NCI-H1048 (cell line): ENCODE measurements around the gene WDR54.
"Not testable (repeated sequence)": the region's sequence is repeated elsewhere in the genome, so short reads cannot be mapped to it uniquely, and the experiment has no call there.

Experiments used
- DNase-seq: peaks from one replicate; lab custom pipeline; 2025; lab: John Stamatoyannopoulos, UW

The WDR54 gene

DNA sequence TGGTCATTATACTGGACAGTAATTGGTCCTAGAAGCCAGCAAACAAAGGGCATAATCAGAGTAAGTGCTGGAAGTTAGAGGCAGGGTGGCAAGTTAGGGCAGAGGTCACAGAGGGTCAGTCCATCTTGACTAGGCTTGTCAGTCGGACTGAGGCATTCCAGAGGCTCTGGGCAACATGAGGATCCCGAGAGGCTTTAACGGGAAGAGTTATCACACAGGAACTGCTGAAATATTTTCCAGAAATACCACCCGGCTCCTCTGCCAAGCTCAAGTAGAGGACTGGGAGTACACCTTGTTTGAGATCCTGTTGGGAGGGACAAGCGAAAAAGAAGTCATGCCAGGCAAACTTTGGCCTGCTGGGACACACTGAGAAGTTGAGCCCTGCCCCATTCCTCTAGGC is 13.8 kb upstream of the WDR54 start:
- no peak for DNase-seq

DNA sequence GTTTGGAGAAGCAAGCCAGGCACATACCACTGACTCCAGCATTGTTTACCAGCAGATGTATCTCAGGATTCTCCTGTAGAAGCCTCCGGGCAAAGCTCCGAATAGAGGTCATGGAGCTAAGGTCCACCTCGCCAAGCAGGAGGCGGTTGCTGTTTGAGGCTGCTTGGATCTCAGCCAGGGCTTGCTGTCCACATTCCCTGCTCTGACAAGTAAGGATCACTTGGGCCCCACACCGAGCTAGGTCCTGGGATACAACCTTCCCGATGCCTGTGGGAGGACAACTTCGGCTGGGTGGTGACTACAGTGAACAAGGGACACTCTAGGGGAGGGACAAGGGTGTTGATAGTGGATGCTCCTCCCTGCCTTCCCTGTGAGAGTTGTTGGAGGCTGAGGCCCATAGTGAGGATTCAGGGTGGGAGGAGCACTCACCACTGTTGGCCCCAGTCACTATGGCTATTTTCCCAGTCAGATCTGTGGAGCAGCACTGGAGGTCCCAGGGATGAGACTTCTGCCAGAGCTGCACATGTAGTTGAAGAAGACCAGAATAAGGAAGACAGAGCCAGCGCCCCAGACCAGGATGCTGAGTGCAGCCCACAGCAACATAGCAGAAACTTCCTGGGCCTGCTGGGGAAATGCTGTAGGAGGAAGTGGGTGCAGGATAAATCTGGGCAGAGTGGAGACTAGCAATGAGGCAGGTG is 8.4 kb upstream of the WDR54 start:
- DNase-seq = no peak

DNA sequence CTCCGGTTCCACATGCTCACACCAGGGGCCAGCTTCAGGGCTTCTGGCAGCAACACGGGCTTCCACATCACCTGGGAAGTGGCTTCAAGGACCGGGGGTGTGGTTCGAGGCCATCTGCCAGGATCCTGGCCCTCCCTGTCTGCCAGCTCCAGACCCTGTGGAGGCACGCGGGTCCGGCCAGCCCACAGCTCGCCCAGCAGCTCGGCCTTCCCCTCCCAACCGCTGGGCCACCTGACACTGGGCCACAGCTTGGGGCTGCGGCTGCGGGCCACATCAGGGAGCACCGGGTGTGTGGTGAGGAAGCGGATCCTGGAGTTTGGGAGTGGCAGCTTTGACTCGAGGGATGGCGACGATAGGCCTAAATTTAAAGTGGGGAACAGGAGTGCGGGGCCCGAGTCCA is 7.1 kb upstream of the WDR54 start:
- DNase-seq = no peak

DNA sequence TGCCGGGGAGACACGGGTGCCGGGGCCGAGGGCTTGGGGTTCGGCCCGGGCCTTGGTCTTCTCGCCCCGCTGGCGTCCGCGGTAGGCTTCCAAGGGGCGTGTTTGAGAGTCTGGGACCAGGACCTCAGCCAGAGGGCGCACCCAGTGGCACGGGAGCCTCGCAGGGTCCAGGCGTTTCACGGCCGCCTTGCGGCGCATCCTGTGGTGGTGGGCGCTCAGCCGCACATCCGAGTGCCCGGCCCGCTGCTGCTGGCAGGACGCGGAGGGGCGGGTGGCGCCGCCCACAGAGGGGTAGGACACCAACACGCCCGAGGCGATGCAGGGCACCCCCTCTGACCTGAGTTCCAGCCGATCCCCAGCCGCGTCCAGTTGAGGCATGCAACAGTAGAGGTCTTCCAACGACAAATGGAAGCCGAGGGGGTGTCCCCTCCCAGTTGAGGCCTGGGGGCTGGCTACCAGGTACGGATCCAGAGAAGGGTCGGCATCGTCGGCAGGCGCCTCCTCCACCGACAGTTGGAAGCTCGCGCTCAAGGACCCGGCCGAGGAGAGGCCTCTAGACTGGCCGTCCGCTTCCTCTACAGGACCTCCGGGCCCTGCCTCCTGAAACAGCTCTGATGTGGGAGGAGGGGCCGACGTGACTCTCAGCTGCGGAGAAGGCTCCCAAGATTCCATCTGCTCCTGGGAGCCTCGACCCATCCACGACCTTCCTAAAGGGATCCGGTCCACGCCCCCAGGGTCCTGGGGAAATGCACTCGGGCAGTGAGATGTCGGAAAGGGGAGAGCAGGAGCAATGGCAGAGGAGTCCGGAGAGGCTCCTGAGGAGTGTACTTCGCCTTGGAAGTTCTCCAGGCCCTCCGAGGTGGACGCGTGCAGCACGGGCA is 6.4 kb upstream of the WDR54 start:
- DNase-seq = no peak

DNA sequence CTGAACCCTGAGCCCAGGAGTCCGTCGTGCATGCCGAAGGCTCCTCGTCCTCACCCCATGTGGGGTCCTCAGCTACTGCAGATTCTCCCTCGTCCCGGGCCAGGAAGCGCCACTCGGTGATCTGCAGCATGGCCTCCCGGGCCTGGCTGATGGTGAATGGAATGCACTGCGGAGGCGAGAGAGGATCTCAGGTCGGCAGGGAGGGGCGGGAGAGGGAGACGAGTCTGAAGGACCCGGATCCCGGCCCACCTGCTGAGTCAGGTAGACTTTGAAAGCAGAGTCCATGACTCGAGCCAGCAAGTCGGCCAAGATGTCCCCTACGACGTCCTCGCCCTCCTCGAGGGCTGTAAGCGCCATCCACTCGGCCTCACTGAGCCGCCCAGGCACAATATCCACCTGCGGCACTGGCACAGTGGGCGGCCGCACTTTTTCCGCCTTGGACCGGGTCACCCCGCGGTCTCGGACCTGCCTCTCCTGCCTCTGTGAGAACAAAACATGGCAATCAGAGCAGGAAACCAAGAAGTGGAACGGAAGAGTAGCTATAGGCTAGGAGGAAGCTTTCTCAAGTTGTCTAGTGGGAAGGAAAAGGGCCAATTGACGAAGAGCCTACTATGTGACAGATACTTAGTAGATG is 5.7 kb upstream of the WDR54 start:
- no peak for DNase-seq

DNA sequence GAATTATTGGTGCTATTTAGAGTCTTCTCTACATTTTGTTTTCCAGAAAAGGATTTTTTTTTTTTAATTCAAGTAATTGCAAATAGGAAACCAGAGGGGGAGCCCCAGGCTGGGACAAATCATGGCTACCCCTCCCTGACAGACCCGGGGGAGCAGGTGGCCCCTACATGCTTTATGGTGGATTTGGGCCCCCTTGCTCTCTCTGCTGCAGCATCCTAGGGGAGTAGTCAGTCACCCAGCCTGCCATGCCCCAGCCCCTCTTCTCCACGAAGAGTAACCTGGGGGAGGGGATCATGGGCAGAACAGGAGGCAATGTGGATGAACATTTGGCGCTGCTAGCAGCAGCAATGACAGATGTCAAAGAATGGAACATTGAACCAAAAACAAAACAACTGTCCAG is 4.8 kb upstream of the WDR54 start:
- DNase-seq = no peak

DNA sequence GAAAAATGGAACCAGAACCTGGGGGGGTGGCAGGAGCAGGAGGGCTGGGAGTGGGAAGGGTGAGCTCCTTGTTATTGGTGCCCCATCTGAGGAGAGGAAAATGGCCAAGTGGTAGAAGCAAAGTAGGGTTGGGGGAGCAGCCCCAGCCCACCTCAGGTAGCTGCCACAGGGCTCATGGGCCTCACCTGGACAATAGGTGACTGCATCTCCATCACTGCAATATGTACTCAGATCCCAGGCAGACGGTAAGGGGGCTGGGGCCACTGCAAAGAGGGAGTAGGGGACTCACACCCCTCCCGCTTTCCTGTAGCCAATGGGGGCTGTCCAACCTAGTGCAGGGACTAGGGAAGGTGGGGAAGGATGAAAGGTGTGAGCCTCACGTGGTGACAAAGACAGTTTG is 4.3 kb upstream of the WDR54 start:
- no peak for DNase-seq

DNA sequence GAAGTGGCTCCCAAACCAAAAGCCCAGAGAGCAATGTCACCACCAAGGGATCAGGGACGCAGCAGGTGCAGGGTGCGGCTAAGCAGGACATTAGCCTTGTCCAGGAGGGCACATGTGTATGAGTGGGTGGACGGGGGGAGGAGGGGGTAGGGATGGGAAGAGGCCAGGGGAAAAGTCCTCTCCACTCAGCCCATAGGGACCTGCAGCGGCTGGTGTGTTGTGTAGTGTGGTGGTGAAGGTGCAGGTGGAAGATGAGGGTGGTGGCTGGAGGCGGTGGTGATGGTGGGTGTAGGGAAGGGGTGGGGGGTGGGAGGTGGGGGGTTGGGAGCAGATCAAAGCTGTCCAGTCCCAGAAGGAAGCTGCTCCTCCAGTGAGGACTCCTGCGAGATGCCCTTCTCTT is 3.8 kb upstream of the WDR54 start:
- DNase-seq = no peak

DNA sequence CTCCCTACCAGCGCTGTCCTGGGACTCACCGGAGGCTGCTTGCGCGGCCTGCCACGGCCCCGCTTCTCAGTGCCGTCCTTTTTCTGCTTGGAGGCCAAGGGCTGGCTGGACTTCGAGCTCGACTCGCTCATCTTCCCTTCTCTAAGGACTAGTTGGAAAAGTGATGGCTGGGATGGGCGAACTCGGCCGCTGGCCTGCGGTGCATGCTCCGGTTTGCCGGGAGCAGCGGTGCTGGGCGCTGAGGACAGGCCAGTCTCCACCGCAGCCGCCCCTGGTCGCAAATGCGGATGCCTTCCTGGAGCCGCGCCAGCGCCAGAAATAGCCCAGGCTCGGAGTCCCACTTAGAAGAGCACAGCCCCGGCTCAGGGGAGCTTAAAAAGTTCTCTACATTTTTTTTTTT is 3.2 kb upstream of the WDR54 start:
- DNase-seq = no peak

DNA sequence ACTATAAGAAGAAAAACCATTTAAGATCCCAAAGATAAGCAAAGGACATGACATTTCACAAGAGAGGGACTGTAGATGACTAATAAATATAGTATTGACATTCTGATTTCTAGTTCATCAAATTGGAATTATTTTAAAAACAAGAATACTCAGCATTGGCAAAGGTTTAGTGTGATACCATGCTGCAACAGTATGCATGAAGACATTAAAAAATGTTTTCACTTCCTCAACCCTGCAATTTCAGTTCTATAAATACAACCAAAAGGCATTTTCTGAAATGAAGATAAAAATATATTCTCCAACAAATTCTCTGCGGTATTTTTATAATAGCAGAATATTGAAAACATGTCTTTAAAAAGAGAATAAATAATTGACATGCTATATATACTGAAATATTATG is 2.2 kb upstream of the WDR54 start:
- no peak for DNase-seq

DNA sequence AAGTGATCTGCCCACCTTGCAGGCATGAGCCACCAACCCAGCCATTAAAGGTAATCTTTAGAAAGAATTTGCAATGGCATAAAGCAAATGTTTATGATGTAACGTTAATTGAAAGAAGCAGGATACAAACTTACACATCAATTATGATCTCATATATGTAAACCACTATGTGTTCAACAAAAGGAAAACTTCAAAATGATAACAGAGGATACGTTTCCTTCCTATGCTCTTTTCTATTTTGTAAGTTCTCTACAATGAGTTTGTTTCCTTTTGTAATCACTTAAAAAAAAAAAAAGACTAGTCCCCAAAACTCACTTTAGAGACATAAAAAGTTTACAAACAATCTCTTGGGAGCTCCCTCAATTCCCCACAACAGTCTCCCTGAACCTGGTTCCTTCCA is 1.5 kb upstream of the WDR54 start:
- no peak for DNase-seq

DNA sequence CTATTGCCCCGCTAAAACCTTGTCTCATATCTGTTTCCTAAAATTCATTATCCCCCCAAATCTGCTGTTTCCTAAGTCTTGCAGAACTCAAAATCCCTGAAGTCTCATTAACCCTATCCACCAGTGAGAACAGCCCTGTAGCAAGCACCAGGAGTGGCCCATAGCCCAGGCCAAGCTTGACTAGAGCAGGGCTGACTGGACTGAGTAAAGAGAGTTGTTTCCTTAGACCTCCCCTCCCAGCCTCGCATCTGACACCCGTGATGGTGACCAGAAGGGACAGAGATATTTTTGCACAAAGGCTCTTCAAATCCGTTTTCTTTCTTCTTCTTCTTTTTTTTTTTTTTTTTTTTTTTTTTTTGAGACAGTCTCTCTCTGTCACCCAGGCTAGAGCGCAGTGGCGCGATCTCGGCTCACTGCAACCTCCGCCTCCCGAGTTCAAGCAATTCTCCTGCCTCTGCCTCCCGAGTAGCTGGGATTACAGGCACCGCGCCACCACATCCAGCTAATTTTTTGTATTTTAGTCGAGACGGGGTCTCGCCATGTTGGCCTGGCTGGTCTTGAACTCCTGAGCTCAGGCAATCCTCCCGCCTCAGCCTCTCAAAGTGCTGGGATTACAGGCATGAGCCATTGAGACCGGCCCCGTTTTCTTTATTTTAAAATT is 957 bp upstream of the WDR54 start:
- DNase-seq = not testable (repeated sequence)

DNA sequence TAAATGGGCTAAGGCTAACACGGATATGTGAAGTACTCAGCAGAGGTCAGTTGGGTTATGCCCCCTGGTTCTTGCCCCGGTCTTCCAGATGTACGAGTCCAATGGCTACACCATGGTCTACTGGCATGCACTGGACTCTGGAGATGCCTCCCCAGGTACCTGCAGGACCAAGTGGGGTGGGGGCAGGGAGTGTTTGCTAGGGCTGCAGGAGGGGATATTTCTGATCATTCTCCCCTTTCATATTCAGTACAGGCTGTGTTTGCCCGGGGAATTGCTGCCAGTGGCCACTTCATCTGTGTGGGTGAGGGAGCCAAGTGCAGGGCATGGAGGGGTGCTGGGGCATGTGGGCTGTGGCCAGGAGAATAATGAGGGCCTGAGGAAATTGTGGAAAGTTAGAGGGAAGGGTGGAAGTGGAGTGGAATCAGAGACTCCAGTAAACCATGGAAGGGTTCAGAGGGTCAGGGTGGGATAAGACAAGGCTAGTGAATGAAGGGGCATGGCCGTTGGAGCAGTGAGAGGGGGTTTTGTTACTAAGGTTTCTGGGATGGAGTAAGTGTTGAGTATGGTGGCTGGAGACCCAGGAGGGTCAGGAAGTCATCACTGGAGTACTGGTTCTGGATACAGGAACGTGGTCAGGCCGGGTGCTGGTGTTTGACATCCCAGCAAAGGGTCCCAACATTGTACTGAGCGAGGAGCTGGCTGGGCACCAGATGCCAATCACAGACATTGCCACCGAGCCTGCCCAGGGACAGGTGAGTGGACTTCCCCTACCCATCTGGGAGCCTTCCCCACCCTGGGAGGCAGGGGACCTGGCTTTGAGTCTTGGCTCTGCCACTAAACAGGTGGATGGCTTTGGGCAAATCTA is 1.9 kb downstream of the WDR54 start:
- DNase-seq = no peak

DNA sequence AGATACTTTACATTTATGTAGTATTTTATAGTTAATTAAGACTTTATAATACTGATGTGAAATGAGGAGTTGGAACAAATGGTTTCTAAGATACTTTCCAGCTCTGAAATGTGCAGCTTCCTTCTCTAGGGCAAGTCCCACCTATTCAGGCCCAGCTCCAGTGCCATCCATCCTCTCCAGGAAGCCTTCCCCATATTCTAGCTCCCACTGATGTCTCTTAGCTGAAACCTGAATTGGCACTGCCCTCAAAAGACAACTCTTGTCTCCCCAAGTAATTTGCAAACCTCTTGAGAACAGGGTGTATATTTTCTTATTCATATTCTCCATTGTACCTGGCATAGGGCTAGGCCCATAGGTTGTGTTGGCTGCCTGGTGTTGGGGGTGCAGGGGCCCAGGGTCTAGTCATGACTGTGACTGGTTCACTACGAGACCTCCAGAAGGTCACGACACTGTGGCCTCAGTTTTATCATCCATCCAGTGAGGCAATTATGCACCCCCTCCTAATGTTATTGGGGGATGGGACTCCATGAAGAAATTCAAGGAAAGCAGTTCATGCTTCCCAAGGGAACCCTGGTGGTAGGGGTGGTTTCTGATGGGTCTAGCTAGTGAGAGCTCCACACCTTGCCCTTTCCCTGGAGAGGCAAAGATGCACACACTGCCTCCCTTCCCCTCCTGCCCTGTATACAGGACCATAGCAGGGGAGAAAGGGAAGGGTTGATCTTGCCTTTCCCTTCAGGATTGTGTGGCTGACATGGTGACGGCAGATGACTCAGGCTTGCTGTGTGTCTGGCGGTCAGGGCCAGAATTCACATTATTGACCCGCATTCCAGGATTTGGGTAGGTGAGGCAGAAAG is 2.8 kb downstream of the WDR54 start:
- no peak for DNase-seq

DNA sequence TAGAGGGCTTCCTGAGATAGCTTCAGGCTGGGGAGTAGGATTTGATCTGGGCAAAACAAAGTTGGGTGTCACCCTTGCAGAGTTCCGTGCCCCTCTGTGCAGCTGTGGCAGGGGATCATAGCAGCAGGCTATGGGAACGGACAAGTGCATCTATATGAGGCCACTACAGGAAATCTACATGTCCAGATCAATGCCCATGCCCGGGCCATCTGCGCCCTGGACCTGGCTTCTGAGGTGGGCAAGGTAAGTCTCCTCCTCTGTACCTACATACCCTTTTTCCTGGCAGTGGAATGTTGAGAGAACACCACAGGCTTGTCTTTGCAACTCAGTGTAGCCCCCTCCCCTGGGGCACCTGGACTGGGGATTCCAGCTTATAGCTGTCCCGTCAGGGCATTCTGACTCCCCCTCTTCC is 3.5 kb downstream of the WDR54 start:
- no peak for DNase-seq

DNA sequence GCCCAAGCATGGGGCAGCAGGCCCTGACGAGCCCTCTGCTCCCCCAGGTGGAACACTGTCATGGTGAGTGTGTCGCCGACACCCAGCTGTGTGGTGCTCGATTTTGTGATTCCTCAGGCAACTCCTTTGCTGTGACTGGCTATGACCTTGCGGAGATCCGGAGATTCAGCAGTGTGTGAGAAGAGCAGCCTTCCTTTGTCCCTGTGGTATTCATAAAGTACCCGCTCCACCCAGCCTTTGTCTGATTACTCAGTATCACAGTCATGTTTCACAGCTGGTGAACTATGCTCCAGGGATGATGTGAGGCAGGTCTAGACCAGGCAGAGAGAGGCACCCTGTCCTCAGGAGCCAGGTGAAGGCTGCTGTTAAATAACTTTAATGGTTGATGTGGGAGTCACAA is 4.0 kb downstream of the WDR54 start:
- DNase-seq = no peak

DNA sequence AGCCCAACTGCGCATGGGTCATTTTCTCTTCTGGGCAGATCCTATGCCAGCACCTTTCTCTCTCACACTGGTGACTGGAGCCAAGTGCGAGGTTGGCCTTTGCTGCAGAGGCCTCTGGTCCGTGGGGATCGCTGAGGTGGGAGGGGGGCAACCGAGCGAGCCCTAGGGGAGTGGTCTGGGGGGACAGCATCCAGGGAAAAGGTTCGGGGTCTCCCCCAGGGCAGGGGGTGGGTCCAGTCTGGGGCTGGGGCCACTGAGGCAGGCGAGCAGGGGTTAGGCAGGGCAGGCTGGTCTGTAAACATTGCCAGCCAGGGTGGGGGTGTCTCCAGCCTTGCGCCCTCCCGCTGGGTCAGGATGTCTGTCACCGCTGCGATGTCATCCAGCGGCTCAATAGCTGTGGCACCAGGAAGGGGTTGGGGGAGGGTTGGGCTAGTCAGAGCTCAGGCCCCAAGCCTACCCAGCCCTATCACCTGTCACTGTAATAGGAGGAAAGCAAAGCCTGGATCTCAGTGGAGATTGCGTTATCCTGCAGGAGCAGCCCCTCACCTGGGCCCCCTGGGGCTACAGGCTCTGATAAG is 4.7 kb downstream of the WDR54 start:
- no peak for DNase-seq

DNA sequence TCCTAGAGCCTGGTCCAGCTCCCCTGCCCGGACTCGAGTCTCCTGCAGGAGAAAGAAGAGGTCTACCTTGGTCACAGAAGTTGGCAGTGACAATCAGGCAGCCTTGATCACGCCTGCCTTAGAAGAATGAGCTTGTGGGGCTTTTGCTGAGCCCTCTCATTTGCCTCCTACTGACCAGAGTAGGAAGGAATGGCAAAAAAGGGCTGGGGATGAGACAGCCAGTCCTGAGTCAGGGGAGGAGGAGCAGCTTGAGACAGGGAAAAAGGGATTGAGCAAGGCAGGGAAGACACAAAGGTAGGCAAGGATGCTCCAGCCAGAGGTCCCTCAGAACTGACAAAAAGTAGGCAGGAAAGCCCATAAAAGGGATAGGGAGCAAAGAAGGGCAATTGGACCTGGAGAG is 6.0 kb downstream of the WDR54 start:
- DNase-seq = no peak

DNA sequence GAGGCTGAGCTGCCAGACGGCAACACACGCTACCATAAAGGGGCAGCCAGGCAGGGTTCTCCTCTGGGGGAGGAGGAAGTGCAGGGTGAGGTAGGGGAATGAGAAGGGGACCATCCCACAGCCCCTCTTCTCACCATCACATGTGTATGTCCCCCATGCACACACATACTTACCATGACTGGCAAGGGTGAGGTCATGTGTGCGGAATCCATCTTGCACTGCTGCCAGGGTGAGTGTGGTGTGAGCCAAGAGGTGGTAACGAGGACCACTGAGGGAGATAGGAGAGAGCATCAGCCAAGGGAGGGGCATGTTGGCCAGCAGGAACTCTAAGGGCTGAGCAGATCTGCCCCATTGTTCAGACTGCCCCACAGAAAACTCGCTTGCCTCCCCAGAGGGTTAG is 7.1 kb downstream of the WDR54 start:
- no peak for DNase-seq
